HepG2 (cell line): Measurements from ENCODE around the gene CDH13. TPM values are rescaled to one million over a fixed set of nuclear protein-coding genes. Genes with fewer than 3 reads are reported as not detected.

Source experiments
- ATAC-seq: fragments of 200-7000 bp; cut with Tn5 transposase; 3 replicates; pipeline ENCODE4 v1.9.1; 2020; ENCODE audit warnings: mild to moderate bottlenecking, moderate library complexity
- BruUV-seq: library from RNA; stranded (reverse); fragments of 400-500 nt; replicated peaks from 2 replicates; lab custom pipeline; 2021; lab: Mats Ljungman, UMichigan
- CTCF ChIA-PET: fragments of 300-600 bp; formaldehyde crosslinking; extraction: SDS; loops from one replicate; lab custom pipeline; 2021; ENCODE audit warnings: low total read pairs, inconsistent platforms, low intra/inter-chr PET ratio; lab: Yijun Ruan, JAX
- POLR2A ChIA-PET: fragments of 350-600 bp; sonication (Branson Sonifier 250); formaldehyde crosslinking; loops from one replicate; lab custom pipeline; 2020; ENCODE audit warnings: antibody characterized with exemption, inconsistent platforms; lab: Yijun Ruan, JAX
- DNase-seq: peaks from one replicate; pipeline ENCODE4 v3.0.0-alpha.2; 2015; ENCODE audit warnings: low spot score
- FAIRE-seq: peaks from 3 replicates; lab custom pipeline; 2011; peaks lifted over from hg19 to GRCh38; lab: Jason Lieb, UNC
- H2AFZ ChIP-seq: one replicate; pipeline ENCODE4 v1.6.1; 2011; ENCODE audit warnings: low read length, inconsistent platforms
- H3K27ac ChIP-seq: fragments of 300-600 bp; 3 replicates; pipeline ENCODE4 v1.8.0; 2011; ENCODE audit warnings: mixed run types, mild to moderate bottlenecking, mixed read lengths, low read length, inconsistent platforms; ENCODE audit not compliant: insufficient read depth; ENCODE audit errors: extremely low read length
- H3K27me3 ChIP-seq, 2 experiments: fragments of 200-600 bp in 1 of 2; 2 replicates in 1 of 2; 3 replicates in 1 of 2; pipeline versions ENCODE4 v1.6.0 to v1.8.0; 2011; ENCODE audit warnings: low read length in 2 of 2, mild to moderate bottlenecking in 2 of 2, moderate library complexity in 2 of 2, inconsistent platforms in 1 of 2; ENCODE audit not compliant: insufficient read depth in 2 of 2, control insufficient read depth in 1 of 2
- H3K36me3 ChIP-seq, 2 experiments: fragments of 200-600 bp in 1 of 2; replicated peaks in 1 of 2; 2 replicates in 1 of 2; 3 replicates in 1 of 2; pipeline versions ENCODE4 v1.5.1 to v1.8.0; 2011; ENCODE audit warnings: low read length in 2 of 2, inconsistent platforms in 1 of 2; ENCODE audit not compliant: insufficient read depth in 2 of 2, control insufficient read depth in 1 of 2
- H3K4me1 ChIP-seq: 2 replicates; pipeline ENCODE4 v1.5.1; 2012; ENCODE audit warnings: low read length, inconsistent platforms; ENCODE audit not compliant: insufficient read depth
- H3K4me2 ChIP-seq: 2 replicates; pipeline ENCODE4 v1.6.0; 2011; ENCODE audit warnings: low read depth, low read length, inconsistent platforms
- H3K4me3 ChIP-seq, 3 experiments: fragments of 200-600 bp in 1 of 3; sonication (generic), shearing (Covaris generic) in 1 of 3; replicated peaks in 1 of 3; 2 replicates each; pipeline ENCODE4 v1.5.1; 2011 to 2016; ENCODE audit warnings: low read length in 3 of 3, inconsistent platforms in 2 of 3, low read depth in 2 of 3, mild to moderate bottlenecking in 2 of 3, control low read depth in 1 of 3, mixed read lengths in 1 of 3; ENCODE audit not compliant: insufficient read depth in 1 of 3
- H3K79me2 ChIP-seq: one replicate; pipeline ENCODE4 v1.6.1; 2011; ENCODE audit warnings: low read length, inconsistent platforms; ENCODE audit not compliant: insufficient read depth
- H3K9ac ChIP-seq: 2 replicates; pipeline ENCODE4 v1.6.0; 2011; ENCODE audit warnings: mild to moderate bottlenecking, low read depth, low read length, inconsistent platforms; ENCODE audit not compliant: insufficient read depth
- H3K9me3 ChIP-seq: 2 replicates; pipeline ENCODE4 v1.5.1; 2012; ENCODE audit warnings: mild to moderate bottlenecking, low read length
- H4K20me1 ChIP-seq: 2 replicates; pipeline ENCODE4 v1.6.0; 2011; ENCODE audit warnings: inconsistent platforms, mild to moderate bottlenecking, low read length, moderate library complexity; ENCODE audit not compliant: insufficient read depth
- CSRNP2 ChIP-seq: sonication (generic); formaldehyde crosslinking; conservative IDR thresholded peaks from 2 replicates; pipeline ENCODE4 v1.8.0; 2022; ENCODE audit warnings: low read depth, missing genetic modification reagents
- HNF1B ChIP-seq: sonication (generic); formaldehyde crosslinking; IDR thresholded peaks from 2 replicates; pipeline ENCODE4 v1.5.1; 2020; ENCODE audit warnings: mild to moderate bottlenecking, moderate library complexity, missing genetic modification reagents
- TAF1 ChIP-seq: sonication (generic); formaldehyde crosslinking; IDR thresholded peaks from 2 replicates; pipeline ENCODE4 v1.4.0; 2020; ENCODE audit warnings: missing genetic modification reagents
- TBX2 ChIP-seq: sonication (generic); formaldehyde crosslinking; IDR thresholded peaks from 2 replicates; pipeline ENCODE4 v1.5.0; 2020; ENCODE audit warnings: missing genetic modification reagents, mild to moderate bottlenecking, borderline replicate concordance
- ZFP62 ChIP-seq: sonication (generic); formaldehyde crosslinking; IDR thresholded peaks from 2 replicates; pipeline ENCODE4 v1.4.0; 2020; ENCODE audit warnings: missing genetic modification reagents
- ZNF136 ChIP-seq: sonication (generic); formaldehyde crosslinking; IDR thresholded peaks from 2 replicates; pipeline ENCODE4 v1.8.1; 2022; ENCODE audit warnings: low read depth, mild to moderate bottlenecking, moderate library complexity, missing genetic modification reagents
- ZNF431 ChIP-seq: sonication (generic); formaldehyde crosslinking; IDR thresholded peaks from 2 replicates; pipeline ENCODE4 v1.9.0; 2022; ENCODE audit warnings: missing genetic modification reagents, low read depth, mild to moderate bottlenecking, borderline replicate concordance
- ZNF460 ChIP-seq: sonication (generic); formaldehyde crosslinking; IDR thresholded peaks from 2 replicates; pipeline ENCODE4 v1.5.1; 2020; ENCODE audit warnings: missing genetic modification reagents, mild to moderate bottlenecking, borderline replicate concordance
- ZNF563 ChIP-seq: sonication (generic); formaldehyde crosslinking; IDR thresholded peaks from 2 replicates; pipeline ENCODE4 v1.8.0; 2022; ENCODE audit warnings: mild to moderate bottlenecking, moderate library complexity, missing genetic modification reagents
- ZNF615 ChIP-seq: sonication (generic); formaldehyde crosslinking; IDR thresholded peaks from 2 replicates; pipeline ENCODE4 v1.5.0; 2020; ENCODE audit warnings: mild to moderate bottlenecking, missing genetic modification reagents, borderline replicate concordance
- ZNF704 ChIP-seq: sonication (generic); formaldehyde crosslinking; IDR thresholded peaks from 2 replicates; pipeline ENCODE4 v1.8.1; 2023; ENCODE audit warnings: mild to moderate bottlenecking, inconsistent platforms, moderate library complexity, missing genetic modification reagents, borderline replicate concordance
- WGBS: methylation state at CpG from one replicate; pipeline ENCODE4 v1.1.6; 2017; ENCODE audit warnings: low lambda C conversion rate; 5-methylcytosine and 5-hydroxymethylcytosine counted together
- in situ Hi-C: cut with HindIII; loops from 2 replicates; pipeline ENCODE4 v1.10.0; 2017; ENCODE audit warnings: low pct_unique_long_range_greater_than_20kb; ENCODE audit not compliant: extremely low pct_ligation_motif_present
- intact Hi-C: fragments of 100-400 bp; cut with micrococcal nuclease; formaldehyde crosslinking; loops from one replicate; pipeline ENCODE4 v1.10.0; 2022; ENCODE audit not compliant: unreplicated experiment
- polyA plus RNA-seq, 8 experiments: library from polyadenylated mRNA; depleted of rRNA in 3 of 8; stranded (reverse) in 7 of 8; unstranded in 1 of 8; fragments of >200 nt; fragmentation: Illumina TruSeq in 4 of 8; extraction: Trizol in 4 of 8; gene quantifications; 2 replicates each; pipeline versions ENCODE4 v1.2.1 to v1.2.3, GENCODE V29; 2011 to 2016; ENCODE audit warnings: low read depth in 4 of 8, missing spikeins in 1 of 8, mixed read lengths in 1 of 8; ENCODE audit not compliant: insufficient read depth in 1 of 8
- total RNA-seq, 5 experiments: library from RNA; depleted of rRNA; stranded (reverse); fragments of >200 nt; fragmentation: Illumina TruSeq; extraction: Trizol; gene quantifications; 2 replicates each; pipeline ENCODE4 v1.2.3, GENCODE V29; 2016; ENCODE audit warnings: low read depth in 1 of 5
- TF ChIP-seq, protein P1 (sequence below): sonication (generic); formaldehyde crosslinking; IDR thresholded peaks from 2 replicates; pipeline ENCODE4 v1.4.0; 2020; ENCODE audit warnings: missing genetic modification reagents, borderline replicate concordance
- TF ChIP-seq, protein P2 (sequence below): sonication (generic); formaldehyde crosslinking; IDR thresholded peaks from 2 replicates; pipeline ENCODE4 v1.8.1; 2023; ENCODE audit warnings: missing genetic modification reagents, mild to moderate bottlenecking, borderline replicate concordance

The CDH13 gene
- total and polyA plus RNA-seq, 2 of the 13 experiments (the other 11 are each of a cell fraction or from before 2014, with no cell fraction given): not detected

GRCh38 chr16:83501481-83501880, 874.7 kb downstream of the CDH13 start (continued):
- TF ChIP-seq ZNF704 (CRISPR knock-in tag): no peak
- TF ChIP-seq, protein P1, sequence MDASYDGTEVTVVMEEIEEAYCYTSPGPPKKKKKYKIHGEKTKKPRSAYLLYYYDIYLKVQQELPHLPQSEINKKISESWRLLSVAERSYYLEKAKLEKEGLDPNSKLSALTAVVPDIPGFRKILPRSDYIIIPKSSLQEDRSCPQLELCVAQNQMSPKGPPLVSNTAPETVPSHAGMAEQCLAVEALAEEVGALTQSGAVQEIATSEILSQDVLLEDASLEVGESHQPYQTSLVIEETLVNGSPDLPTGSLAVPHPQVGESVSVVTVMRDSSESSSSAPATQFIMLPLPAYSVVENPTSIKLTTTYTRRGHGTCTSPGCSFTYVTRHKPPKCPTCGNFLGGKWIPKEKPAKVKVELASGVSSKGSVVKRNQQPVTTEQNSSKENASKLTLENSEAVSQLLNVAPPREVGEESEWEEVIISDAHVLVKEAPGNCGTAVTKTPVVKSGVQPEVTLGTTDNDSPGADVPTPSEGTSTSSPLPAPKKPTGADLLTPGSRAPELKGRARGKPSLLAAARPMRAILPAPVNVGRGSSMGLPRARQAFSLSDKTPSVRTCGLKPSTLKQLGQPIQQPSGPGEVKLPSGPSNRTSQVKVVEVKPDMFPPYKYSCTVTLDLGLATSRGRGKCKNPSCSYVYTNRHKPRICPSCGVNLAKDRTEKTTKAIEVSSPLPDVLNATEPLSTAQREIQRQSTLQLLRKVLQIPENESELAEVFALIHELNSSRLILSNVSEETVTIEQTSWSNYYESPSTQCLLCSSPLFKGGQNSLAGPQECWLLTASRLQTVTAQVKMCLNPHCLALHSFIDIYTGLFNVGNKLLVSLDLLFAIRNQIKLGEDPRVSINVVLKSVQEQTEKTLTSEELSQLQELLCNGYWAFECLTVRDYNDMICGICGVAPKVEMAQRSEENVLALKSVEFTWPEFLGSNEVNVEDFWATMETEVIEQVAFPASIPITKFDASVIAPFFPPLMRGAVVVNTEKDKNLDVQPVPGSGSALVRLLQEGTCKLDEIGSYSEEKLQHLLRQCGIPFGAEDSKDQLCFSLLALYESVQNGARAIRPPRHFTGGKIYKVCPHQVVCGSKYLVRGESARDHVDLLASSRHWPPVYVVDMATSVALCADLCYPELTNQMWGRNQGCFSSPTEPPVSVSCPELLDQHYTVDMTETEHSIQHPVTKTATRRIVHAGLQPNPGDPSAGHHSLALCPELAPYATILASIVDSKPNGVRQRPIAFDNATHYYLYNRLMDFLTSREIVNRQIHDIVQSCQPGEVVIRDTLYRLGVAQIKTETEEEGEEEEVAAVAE (CRISPR knock-in tag): no peak

GRCh38 chr16:83508295-83508694, 881.5 kb downstream of the CDH13 start:
- Histone ChIP-seq H3K9me3 (no peaks in the 10 kb centered on the region), H3K27ac (no peak overlapping the region), H3K4me3 (no peak overlapping the region), H3K79me2 (no peaks in the 10 kb centered on the region), H2AFZ (no peak overlapping the region), H3K4me2 (no peak overlapping the region), H3K36me3 (no peaks in the 10 kb centered on the region), H4K20me1 (no peaks in the 10 kb centered on the region), H3K27me3 (0 out of 5 replicates have a peak, but pooled peaks cover 0 to 3% of the 10 kb centered on the region in 2 experiments), H3K4me1 (no peaks in the 10 kb centered on the region), H3K9ac (no peak overlapping the region)
- ATAC-seq (no peak), DNase-seq (no peak), FAIRE-seq (no peak)
- intact Hi-C loops: no loop called here
- no TSS peak for BruUV-seq
- ChIA-PET POLR2A (no interaction called here), CTCF (no interaction called here)
- WGBS: 40% methylated on average over 6 of the region's 6 CpGs
- in situ Hi-C loops: no loop called here
- TF ChIP-seq ZNF615 (CRISPR knock-in tag) (no peak), ZNF431 (CRISPR knock-in tag) (no peak), TBX2 (no peak), ZNF460 (no peak), ZNF136 (CRISPR knock-in tag) (no peak), TAF1 (no peak), ZFP62 (CRISPR knock-in tag) (no peak), ZNF563 (CRISPR knock-in tag) (no peak), HNF1B (CRISPR knock-in tag) (no peak), CSRNP2 (CRISPR knock-in tag) (no peak)
- TF ChIP-seq, protein P2, sequence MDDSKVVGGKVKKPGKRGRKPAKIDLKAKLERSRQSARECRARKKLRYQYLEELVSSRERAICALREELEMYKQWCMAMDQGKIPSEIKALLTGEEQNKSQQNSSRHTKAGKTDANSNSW: no peak
